ENCODE data around the gene RIOK1.

Gene RIOK1

GRCh38 chr6:7409740-7410139 lies 20.1 kb downstream of the RIOK1 start:
- DNase-seq (ENCODE audit: low read depth): no peak

GRCh38 chr6:7410851-7411250 lies 21.2 kb downstream of the RIOK1 start:
- DNase-seq (ENCODE audit: low read depth): no peak

GRCh38 chr6:7411328-7411727 lies 21.7 kb downstream of the RIOK1 start:
- no peak for DNase-seq (ENCODE audit: low read depth)

- no peak for DNase-seq (ENCODE audit: low read depth)
Observed at GRCh38 chr6:7413151-7413823, 23.7 kb downstream of the RIOK1 start.

GRCh38 chr6:7414811-7415210 lies 25.2 kb downstream of the RIOK1 start:
- DNase-seq (ENCODE audit: low read depth): peak; percentile 97

GRCh38 chr6:7417684-7418083 lies 28.1 kb downstream of the RIOK1 start:
- DNase-seq (ENCODE audit: low read depth): no peak

- peak; percentile 40 for DNase-seq (ENCODE audit: low read depth)
Observed at GRCh38 chr6:7418238-7418905, 28.8 kb downstream of the RIOK1 start.

GRCh38 chr6:7419065-7419464 lies 29.5 kb downstream of the RIOK1 start:
- DNase-seq (ENCODE audit: low read depth): peak; percentile 28

GRCh38 chr6:7421066-7421465 lies 31.5 kb downstream of the RIOK1 start:
- DNase-seq (ENCODE audit: low read depth): no peak

- DNase-seq (ENCODE audit: low read depth): no peak
Observed at GRCh38 chr6:7424058-7424457, 34.5 kb downstream of the RIOK1 start.

GRCh38 chr6:7424967-7425807 lies 35.6 kb downstream of the RIOK1 start:
- DNase-seq (ENCODE audit: low read depth): peak; percentile 74

- DNase-seq (ENCODE audit: low read depth): no peak
Observed at GRCh38 chr6:7425808-7426190, 36.2 kb downstream of the RIOK1 start.

GRCh38 chr6:7426447-7427169 lies 37.0 kb downstream of the RIOK1 start:
- DNase-seq (ENCODE audit: low read depth): peak; percentile 51

- no peak for DNase-seq (ENCODE audit: low read depth)
Observed at GRCh38 chr6:7431313-7431673, 41.7 kb downstream of the RIOK1 start.

GRCh38 chr6:7431674-7432390 lies 42.2 kb downstream of the RIOK1 start:
- DNase-seq (ENCODE audit: low read depth): peak; percentile 85

- DNase-seq (ENCODE audit: low read depth): no peak
Observed at GRCh38 chr6:7432391-7433120, 42.9 kb downstream of the RIOK1 start.

- DNase-seq (ENCODE audit: low read depth): no peak
Observed at GRCh38 chr6:7433121-7433617, 43.6 kb downstream of the RIOK1 start.

- no peak for DNase-seq (ENCODE audit: low read depth)
Observed at GRCh38 chr6:7434672-7435071, 45.1 kb downstream of the RIOK1 start.

GRCh38 chr6:7438011-7438410 lies 48.4 kb downstream of the RIOK1 start:
- no peak for DNase-seq (ENCODE audit: low read depth)

GRCh38 chr6:7439228-7439627 lies 49.6 kb downstream of the RIOK1 start:
- DNase-seq (ENCODE audit: low read depth): no peak

- no peak for DNase-seq (ENCODE audit: low read depth)
Observed at GRCh38 chr6:7440476-7440875, 50.9 kb downstream of the RIOK1 start.
